ENCODE data around the gene ZNF593OS. TPM values are rescaled to one million over a fixed set of nuclear protein-coding genes. Genes with fewer than 3 reads are reported as not detected.

Gene ZNF593OS
- polyA plus RNA-seq, 1 donor from 2014 or later, result not detected

DNA sequence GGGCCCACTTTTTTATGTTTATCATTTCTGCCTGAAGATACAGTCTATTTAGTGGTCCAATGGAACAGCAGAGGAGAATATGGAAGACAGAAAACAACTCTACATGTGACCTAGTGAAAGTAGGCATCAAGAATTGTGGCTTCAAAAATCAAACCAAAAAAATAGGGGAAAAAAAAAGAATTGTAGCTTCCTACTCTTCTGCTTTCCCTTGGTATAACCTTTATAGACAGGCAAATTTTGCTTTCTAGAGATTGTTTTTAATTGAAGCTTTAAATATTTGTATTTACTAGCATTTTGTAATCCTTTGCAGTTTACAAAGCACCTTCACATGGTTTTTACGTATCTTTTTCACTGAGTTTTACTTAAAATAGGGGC, 45.7 kb downstream of the ZNF593OS start:
- no peak overlapping the region for H3K4me3 ChIP-seq (ENCODE audit: low read length)
- TF ChIP-seq EZH2 (IDR thresholded peaks at IDR 0.05; ENCODE audit: borderline replicate concordance, insufficient read depth, low read length, poor library complexity, severe bottlenecking) (no peak), MXI1 (conservative IDR thresholded peaks at IDR 0.05; ENCODE audit: poor library complexity, severe bottlenecking) (no peak), RAD21 (conservative IDR thresholded peaks at IDR 0.05) (no peak), EP300 (conservative IDR thresholded peaks at IDR 0.05; ENCODE audit: poor library complexity, severe bottlenecking) (no peak), TAF1 (IDR thresholded peaks at IDR 0.05; ENCODE audit: low read depth) (no peak), SMC3 (conservative IDR thresholded peaks at IDR 0.05; ENCODE audit: poor library complexity) (no peak), POLR2AphosphoS5 (IDR thresholded peaks at IDR 0.05) (no peak)
- TF ChIP-seq, protein P1, sequence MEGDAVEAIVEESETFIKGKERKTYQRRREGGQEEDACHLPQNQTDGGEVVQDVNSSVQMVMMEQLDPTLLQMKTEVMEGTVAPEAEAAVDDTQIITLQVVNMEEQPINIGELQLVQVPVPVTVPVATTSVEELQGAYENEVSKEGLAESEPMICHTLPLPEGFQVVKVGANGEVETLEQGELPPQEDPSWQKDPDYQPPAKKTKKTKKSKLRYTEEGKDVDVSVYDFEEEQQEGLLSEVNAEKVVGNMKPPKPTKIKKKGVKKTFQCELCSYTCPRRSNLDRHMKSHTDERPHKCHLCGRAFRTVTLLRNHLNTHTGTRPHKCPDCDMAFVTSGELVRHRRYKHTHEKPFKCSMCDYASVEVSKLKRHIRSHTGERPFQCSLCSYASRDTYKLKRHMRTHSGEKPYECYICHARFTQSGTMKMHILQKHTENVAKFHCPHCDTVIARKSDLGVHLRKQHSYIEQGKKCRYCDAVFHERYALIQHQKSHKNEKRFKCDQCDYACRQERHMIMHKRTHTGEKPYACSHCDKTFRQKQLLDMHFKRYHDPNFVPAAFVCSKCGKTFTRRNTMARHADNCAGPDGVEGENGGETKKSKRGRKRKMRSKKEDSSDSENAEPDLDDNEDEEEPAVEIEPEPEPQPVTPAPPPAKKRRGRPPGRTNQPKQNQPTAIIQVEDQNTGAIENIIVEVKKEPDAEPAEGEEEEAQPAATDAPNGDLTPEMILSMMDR (IDR thresholded peaks at IDR 0.05; ENCODE audit: poor library complexity, severe bottlenecking), result no peak
- TF ChIP-seq, protein P2, sequence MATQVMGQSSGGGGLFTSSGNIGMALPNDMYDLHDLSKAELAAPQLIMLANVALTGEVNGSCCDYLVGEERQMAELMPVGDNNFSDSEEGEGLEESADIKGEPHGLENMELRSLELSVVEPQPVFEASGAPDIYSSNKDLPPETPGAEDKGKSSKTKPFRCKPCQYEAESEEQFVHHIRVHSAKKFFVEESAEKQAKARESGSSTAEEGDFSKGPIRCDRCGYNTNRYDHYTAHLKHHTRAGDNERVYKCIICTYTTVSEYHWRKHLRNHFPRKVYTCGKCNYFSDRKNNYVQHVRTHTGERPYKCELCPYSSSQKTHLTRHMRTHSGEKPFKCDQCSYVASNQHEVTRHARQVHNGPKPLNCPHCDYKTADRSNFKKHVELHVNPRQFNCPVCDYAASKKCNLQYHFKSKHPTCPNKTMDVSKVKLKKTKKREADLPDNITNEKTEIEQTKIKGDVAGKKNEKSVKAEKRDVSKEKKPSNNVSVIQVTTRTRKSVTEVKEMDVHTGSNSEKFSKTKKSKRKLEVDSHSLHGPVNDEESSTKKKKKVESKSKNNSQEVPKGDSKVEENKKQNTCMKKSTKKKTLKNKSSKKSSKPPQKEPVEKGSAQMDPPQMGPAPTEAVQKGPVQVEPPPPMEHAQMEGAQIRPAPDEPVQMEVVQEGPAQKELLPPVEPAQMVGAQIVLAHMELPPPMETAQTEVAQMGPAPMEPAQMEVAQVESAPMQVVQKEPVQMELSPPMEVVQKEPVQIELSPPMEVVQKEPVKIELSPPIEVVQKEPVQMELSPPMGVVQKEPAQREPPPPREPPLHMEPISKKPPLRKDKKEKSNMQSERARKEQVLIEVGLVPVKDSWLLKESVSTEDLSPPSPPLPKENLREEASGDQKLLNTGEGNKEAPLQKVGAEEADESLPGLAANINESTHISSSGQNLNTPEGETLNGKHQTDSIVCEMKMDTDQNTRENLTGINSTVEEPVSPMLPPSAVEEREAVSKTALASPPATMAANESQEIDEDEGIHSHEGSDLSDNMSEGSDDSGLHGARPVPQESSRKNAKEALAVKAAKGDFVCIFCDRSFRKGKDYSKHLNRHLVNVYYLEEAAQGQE (IDR thresholded peaks at IDR 0.05; ENCODE audit: borderline replicate concordance), result no peak
- H3K79me2 ChIP-seq (replicated peaks; ENCODE audit: insufficient read depth, low read length), result no peaks in the 10 kb centered on the region

DNA sequence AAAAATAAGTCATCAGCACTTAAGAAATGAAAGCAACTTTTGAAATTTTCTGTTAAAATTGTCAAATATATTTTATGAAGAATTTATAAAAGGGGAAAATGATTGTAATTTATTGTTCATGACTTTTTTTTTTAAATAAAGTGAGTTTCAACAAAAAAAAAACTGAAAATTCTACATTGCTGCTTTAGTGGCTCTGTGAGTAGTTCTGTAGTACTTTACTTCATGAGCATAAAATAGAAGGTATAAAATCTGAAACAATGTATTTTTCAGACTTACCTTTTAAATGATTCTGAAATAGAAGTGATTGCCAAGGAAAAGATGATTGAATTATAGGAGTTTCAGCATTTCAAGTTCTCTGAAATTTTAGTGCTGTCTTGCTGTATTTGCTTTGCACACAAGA, 46.2 kb downstream of the ZNF593OS start:
- H3K4me3 ChIP-seq (ENCODE audit: low read length), result no peak overlapping the region
- no peak overlapping the region for H3K4me2 ChIP-seq (ENCODE audit: low read length)
- no peak overlapping the region for H3K27ac ChIP-seq (ENCODE audit: low read length)
- H3K36me3 ChIP-seq (ENCODE audit: insufficient read depth, low read length), result peaks cover 6% of the 10 kb centered on the region
- no peaks in the 10 kb centered on the region for H3F3A ChIP-seq (ENCODE audit: insufficient read depth, low read length, poor library complexity, severe bottlenecking)
- H3K9ac ChIP-seq (ENCODE audit: low read length), result no peak overlapping the region
- H3K79me2 ChIP-seq (replicated peaks; ENCODE audit: insufficient read depth, low read length), result no peaks in the 10 kb centered on the region
- TF ChIP-seq MXI1 (conservative IDR thresholded peaks at IDR 0.05; ENCODE audit: poor library complexity, severe bottlenecking), result no peak
- no peak for TF ChIP-seq RAD21 (conservative IDR thresholded peaks at IDR 0.05)
- H3K9me2 ChIP-seq (ENCODE audit: insufficient read depth, low read length), result no peaks in the 10 kb centered on the region
- H2AFZ ChIP-seq (ENCODE audit: low read depth, low read length), result no peak overlapping the region
- H3K9me3 ChIP-seq (ENCODE audit: low read length), result no peaks in the 10 kb centered on the region
- H4K20me1 ChIP-seq (ENCODE audit: insufficient read depth), result no peaks in the 10 kb centered on the region
- no peaks in the 10 kb centered on the region for H3K27me3 ChIP-seq (ENCODE audit: insufficient read depth, low read depth, low read length)

More for the DNA sequence above, 45.7 kb downstream of the ZNF593OS start:
- no peaks in the 10 kb centered on the region for H4K20me1 ChIP-seq (ENCODE audit: insufficient read depth)
- no peaks in the 10 kb centered on the region for H3K27me3 ChIP-seq (ENCODE audit: insufficient read depth, low read depth, low read length)
- no peak overlapping the region for H3K9ac ChIP-seq (ENCODE audit: low read length)
- no peaks in the 10 kb centered on the region for H3K9me2 ChIP-seq (ENCODE audit: insufficient read depth, low read length)
- H3K4me2 ChIP-seq (ENCODE audit: low read length), result no peak overlapping the region
- no peaks in the 10 kb centered on the region for H3K9me3 ChIP-seq (ENCODE audit: low read length)
- no peak overlapping the region for H2AFZ ChIP-seq (ENCODE audit: low read depth, low read length)
- no peak overlapping the region for H3K27ac ChIP-seq (ENCODE audit: low read length)
- no peaks in the 10 kb centered on the region for H3F3A ChIP-seq (ENCODE audit: insufficient read depth, low read length, poor library complexity, severe bottlenecking)
- peaks cover 6% of the 10 kb centered on the region for H3K36me3 ChIP-seq (ENCODE audit: insufficient read depth, low read length)

Measured in neural cell (in vitro differentiated cells).